ENCODE results near the gene OPCML. TPM values are rescaled to one million over a fixed set of nuclear protein-coding genes. Genes with fewer than 3 reads are reported as not detected.

OPCML gene
- total RNA-seq, 1 experiment from 2014 or later = 0.58 TPM

DNA sequence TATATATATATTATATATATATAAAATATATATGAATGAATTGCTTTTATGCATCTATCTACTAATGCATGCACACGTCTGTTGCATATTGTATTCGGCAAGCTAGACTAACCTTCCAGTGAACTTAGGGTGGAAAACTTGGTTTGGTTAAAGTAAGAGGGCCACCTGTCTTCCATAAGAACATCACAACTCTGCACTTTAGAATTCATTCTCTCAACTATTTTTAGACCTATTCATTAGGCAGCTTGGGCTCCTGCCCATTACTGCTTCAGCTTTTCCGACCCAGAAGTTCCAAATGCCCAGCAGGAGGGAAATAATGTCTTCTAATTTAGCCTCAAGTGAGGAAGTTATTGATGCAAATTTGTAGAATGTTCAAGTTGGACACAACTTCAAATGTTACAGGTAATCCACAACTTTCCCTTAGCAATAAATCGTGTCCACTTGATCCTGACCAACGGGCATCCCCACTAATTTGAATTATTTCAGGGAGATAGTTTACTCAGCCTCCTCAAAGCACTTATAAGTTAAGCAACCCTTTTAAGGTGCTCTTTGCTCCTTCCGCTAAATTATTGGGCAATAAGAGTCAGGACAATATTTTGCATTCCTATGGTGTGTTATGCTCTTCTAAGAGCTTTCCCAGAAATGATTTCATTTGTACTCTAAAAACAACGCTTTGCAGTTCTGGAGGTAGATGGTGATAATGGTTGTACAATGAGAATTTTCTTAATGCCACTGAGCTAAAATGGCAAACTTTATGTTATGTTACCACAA is 132.3 kb downstream of the OPCML start:
- no peak overlapping the region for H3K4me3 ChIP-seq
- DNase-seq (ENCODE audit: low read depth in 1 of 2, low spot score in 2 of 2) = no peak
- H3K9me3 ChIP-seq (replicated peaks) = no peaks in the 10 kb centered on the region
- H3K36me3 ChIP-seq = no peaks in the 10 kb centered on the region
- H3K27ac ChIP-seq = no peak overlapping the region
- H3K27me3 ChIP-seq (replicated peaks) = no peaks in the 10 kb centered on the region
- H3K4me1 ChIP-seq (replicated peaks) = no peaks in the 10 kb centered on the region

DNA sequence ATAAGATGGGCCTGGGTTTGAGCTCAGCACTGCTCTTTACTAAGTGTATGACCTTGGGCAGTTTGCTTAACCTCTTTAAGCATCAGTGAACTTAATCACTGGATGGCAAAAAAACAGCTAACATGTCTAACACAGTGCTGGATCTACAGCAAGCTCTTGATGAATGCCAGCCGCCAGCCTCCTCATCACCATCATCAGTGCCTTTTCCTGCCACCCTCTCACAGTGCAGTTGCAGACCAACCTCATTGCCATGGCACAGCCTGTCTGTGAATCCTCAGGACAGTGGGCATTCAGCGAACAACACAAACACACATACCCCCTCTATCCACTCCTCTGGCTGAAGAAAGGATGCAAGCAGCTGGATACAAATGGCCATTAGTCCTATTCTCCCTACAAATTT is 133.0 kb downstream of the OPCML start:
- DNase-seq (ENCODE audit: low read depth in 1 of 2, low spot score in 2 of 2) = no peak
- Histone ChIP-seq H3K36me3 (no peaks in the 10 kb centered on the region), H3K27ac (no peak overlapping the region), H3K27me3 (replicated peaks) (no peaks in the 10 kb centered on the region), H3K9me3 (replicated peaks) (no peaks in the 10 kb centered on the region), H3K4me1 (replicated peaks) (no peaks in the 10 kb centered on the region), H3K4me3 (no peak overlapping the region)

DNA sequence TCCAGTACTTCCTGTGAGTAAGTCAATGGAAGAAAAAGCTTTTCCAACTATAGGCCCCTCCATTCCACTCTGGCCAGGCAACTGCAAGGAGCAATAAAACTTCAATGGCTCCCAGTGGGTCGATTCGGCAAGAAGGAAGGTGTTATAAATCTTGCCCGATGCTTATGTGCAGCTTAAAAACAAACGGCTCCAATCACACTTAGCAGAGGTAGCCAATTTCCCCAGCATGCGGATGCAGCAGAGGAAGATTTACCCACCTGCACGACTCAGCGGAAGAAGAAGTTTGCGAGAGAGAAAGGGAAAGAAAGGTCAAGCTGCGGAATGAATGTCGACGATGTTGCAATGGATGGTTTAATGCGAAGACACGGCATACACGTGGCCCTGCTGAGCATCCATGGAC is 141.5 kb downstream of the OPCML start:
- Histone ChIP-seq H3K27ac (no peak overlapping the region), H3K9me3 (replicated peaks) (no peaks in the 10 kb centered on the region), H3K4me3 (no peak overlapping the region), H3K27me3 (replicated peaks) (no peaks in the 10 kb centered on the region), H3K4me1 (replicated peaks) (no peaks in the 10 kb centered on the region), H3K36me3 (no peaks in the 10 kb centered on the region)
- DNase-seq (ENCODE audit: low read depth in 1 of 2, low spot score in 2 of 2) = no peak

DNA sequence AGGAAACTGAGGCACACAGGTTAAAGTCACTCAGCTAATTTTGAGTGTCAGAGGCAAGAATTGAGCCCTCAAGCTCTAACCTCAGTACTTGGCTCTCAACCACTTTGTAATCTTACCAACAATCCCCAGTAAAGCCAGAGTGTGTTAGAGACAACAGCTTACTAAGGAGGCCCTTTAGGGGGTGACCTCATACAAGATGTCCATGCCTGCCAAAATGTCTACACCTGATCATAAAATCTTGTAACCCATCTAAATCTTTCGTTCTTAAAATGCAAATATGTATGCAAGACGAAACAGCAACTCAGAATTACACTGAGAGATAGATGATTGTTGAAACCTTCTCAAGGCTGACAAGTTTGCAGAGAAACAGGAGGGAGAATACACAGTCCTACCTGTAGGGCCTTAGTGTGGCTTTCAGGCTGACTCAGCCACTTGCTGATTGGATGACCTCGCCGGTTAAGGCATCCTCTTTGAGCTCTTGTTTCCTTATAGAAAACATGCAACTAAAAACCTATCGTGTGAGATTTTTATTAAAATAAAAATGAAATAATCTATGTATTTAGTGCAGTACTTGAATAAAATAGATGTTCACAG is 143.2 kb downstream of the OPCML start:
- no peak for DNase-seq (ENCODE audit: low read depth in 1 of 2, low spot score in 2 of 2)
- no peak overlapping the region for H3K27ac ChIP-seq
- H3K9me3 ChIP-seq (replicated peaks) = no peaks in the 10 kb centered on the region
- no peak overlapping the region for H3K4me3 ChIP-seq
- H3K36me3 ChIP-seq = no peaks in the 10 kb centered on the region
- no peaks in the 10 kb centered on the region for H3K27me3 ChIP-seq (replicated peaks)
- H3K4me1 ChIP-seq (replicated peaks) = no peaks in the 10 kb centered on the region

DNA sequence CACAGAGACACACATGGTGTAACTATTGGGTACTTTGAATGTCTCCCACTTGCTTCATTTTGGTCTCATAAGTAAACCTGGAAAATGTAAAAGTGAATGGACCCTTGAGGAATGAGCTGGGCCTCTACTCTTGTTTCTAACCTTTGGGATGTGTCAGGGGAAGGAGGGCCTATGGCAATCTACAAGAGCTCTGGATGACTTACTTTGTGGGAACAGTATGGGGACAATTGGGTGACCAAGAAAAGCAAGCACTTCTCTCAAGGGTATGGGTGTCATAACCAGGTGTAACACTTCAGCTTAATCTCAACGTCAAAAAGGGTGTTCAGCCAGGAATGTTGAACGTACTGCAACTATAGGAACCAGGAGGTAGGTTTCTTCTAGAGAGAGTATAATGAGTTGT is 144.0 kb downstream of the OPCML start:
- Histone ChIP-seq H3K27ac (no peak overlapping the region), H3K4me3 (no peak overlapping the region), H3K27me3 (replicated peaks) (no peaks in the 10 kb centered on the region), H3K9me3 (replicated peaks) (no peaks in the 10 kb centered on the region), H3K36me3 (no peaks in the 10 kb centered on the region), H3K4me1 (replicated peaks) (no peaks in the 10 kb centered on the region)
- DNase-seq (ENCODE audit: low read depth in 1 of 2, low spot score in 2 of 2) = no peak

DNA sequence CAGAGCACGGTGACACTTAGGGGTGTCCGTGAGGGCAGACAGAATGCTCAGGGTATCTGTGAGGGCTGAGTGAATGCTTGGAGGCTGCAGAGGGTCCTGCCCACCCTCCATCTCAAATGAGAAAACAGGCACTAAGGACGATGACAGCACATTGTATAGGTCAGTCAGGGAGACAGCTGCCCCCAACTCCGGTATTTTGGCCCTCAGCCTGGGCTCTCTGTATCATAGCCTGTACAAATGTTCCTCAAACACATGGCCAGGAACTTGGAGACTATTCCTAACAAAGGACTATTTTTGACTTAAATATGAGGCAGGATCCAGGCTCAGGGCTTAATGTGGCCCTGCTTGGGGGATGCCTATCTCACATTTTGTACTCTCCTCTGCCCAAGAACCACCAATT is 145.4 kb downstream of the OPCML start:
- Histone ChIP-seq H3K36me3 (no peaks in the 10 kb centered on the region), H3K27me3 (replicated peaks) (no peaks in the 10 kb centered on the region), H3K9me3 (replicated peaks) (no peaks in the 10 kb centered on the region), H3K4me3 (no peak overlapping the region), H3K4me1 (replicated peaks) (no peaks in the 10 kb centered on the region), H3K27ac (no peak overlapping the region)
- no peak for DNase-seq (ENCODE audit: low read depth in 1 of 2, low spot score in 2 of 2)

DNA sequence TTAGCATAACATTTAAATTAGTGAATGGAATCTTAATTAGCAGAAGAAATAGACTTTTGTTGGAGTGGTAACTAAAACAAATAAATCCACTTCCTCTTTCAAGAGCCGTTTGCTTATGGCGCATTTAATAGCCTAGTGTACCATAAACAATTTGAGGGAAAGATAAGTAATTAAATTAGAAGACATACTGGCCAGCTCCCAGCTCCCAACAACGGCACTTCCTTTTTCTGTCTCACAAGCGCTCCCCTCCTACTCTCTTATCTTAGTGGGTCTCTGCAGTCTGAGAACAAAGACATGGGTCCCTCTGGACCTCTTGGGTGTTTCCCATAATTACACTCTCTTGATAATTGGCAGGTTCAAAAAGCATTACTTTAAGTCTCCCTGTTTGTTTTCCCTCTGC is 146.0 kb downstream of the OPCML start:
- H3K9me3 ChIP-seq (replicated peaks) = no peaks in the 10 kb centered on the region

DNA sequence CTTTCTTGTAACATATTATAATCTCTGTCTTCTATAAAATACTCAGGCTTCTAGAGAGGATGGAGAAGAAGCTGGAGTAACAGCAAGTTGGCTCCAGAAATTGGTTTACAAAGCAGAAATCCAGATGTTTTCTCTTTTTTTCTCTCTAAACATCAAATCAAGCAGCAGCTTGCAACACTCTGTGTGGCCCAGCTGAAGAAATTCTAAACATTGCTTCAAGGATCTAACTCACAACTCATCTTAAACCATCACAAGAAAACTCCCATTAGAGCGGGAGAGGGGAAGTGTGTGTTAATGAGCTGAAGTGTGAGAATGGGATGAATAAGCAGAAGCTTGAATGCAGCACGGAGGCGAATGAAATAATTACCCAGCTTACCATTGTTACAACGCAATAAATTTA is 146.5 kb downstream of the OPCML start:
- H3K27me3 ChIP-seq (replicated peaks) = no peaks in the 10 kb centered on the region
- H3K9me3 ChIP-seq (replicated peaks) = no peaks in the 10 kb centered on the region
- H3K4me3 ChIP-seq = no peak overlapping the region
- no peak overlapping the region for H3K27ac ChIP-seq
- no peak for DNase-seq (ENCODE audit: low read depth in 1 of 2, low spot score in 2 of 2)
- no peaks in the 10 kb centered on the region for H3K4me1 ChIP-seq (replicated peaks)
- no peaks in the 10 kb centered on the region for H3K36me3 ChIP-seq

More for the DNA sequence above, 146.0 kb downstream of the OPCML start:
- no peaks in the 10 kb centered on the region for H3K36me3 ChIP-seq
- H3K4me1 ChIP-seq (replicated peaks) = no peaks in the 10 kb centered on the region
- no peaks in the 10 kb centered on the region for H3K27me3 ChIP-seq (replicated peaks)
- no peak overlapping the region for H3K27ac ChIP-seq
- no peak for DNase-seq (ENCODE audit: low read depth in 1 of 2, low spot score in 2 of 2)
- no peak overlapping the region for H3K4me3 ChIP-seq

DNA sequence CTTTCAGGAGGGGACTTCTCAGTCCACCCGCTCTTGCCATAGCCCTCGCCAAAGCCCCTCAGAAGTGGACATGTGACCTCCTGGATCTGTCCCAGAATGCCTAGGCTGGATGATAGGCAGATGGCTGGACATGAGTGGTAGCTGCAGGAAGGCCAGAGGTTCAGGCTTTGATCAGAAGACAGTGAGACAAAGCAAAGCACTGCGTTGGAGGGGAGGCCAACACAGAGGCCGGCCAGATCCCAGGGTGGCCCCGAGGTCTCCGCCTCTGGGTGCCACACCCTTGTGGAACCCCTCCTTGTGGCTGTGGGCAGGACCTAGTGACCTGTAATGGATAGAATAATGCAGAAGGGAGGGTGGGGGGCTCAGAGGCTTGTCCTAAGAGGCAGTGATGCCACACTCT is 147.6 kb downstream of the OPCML start:
- no peak for DNase-seq (ENCODE audit: low read depth in 1 of 2, low spot score in 2 of 2)
- Histone ChIP-seq H3K4me1 (replicated peaks) (no peaks in the 10 kb centered on the region), H3K9me3 (replicated peaks) (no peaks in the 10 kb centered on the region)

DNA sequence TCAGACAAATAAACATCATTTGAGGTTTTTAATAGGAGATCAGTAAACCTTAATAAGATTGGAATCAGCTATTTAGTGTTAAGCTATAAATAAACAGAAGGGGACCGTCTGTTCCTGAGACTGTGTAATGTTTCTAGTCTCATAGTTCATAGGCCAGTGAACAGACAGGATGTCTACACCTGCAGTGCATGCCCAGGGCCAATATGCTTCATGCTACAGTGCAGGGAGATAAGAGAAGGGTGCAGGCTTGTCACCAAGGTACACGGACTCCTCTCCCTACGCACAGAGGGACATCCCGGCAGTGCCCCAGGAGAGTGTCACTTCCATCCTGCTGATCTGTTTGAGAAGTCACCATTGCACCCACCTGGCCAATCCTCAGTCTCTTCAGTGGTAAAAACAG is 148.6 kb downstream of the OPCML start:
- DNase-seq (ENCODE audit: low read depth in 1 of 2, low spot score in 2 of 2) = no peak
- no peaks in the 10 kb centered on the region for H3K4me1 ChIP-seq (replicated peaks)
- no peaks in the 10 kb centered on the region for H3K9me3 ChIP-seq (replicated peaks)
- H3K27ac ChIP-seq = no peak overlapping the region
- no peak overlapping the region for H3K4me3 ChIP-seq
- no peaks in the 10 kb centered on the region for H3K36me3 ChIP-seq
- no peaks in the 10 kb centered on the region for H3K27me3 ChIP-seq (replicated peaks)

More for the DNA sequence above, 147.6 kb downstream of the OPCML start:
- no peaks in the 10 kb centered on the region for H3K36me3 ChIP-seq
- H3K27me3 ChIP-seq (replicated peaks) = no peaks in the 10 kb centered on the region
- no peak overlapping the region for H3K4me3 ChIP-seq
- H3K27ac ChIP-seq = no peak overlapping the region

DNA sequence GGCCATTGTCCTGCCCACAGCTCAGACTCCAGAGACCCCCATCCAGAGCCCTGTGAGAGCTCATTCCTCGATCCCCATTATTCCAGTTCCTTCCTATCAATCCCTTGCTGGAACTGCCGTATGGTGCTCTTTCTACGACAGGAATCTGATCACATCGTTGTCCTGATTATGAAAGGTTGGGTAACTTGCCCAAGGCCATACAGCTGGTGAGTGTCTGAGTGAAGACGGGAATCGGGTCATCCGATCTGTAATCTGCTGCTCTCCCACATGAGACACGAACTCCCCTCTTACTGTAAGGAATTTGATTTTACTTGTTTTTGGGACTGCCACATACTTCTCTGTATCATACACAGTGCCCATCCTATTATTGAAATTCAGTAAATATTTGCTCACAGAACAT is 149.1 kb downstream of the OPCML start:
- Histone ChIP-seq H3K9me3 (replicated peaks) (no peaks in the 10 kb centered on the region), H3K36me3 (no peaks in the 10 kb centered on the region), H3K27me3 (replicated peaks) (no peaks in the 10 kb centered on the region), H3K27ac (no peak overlapping the region), H3K4me1 (replicated peaks) (no peaks in the 10 kb centered on the region), H3K4me3 (no peak overlapping the region)
- no peak for DNase-seq (ENCODE audit: low read depth in 1 of 2, low spot score in 2 of 2)

DNA sequence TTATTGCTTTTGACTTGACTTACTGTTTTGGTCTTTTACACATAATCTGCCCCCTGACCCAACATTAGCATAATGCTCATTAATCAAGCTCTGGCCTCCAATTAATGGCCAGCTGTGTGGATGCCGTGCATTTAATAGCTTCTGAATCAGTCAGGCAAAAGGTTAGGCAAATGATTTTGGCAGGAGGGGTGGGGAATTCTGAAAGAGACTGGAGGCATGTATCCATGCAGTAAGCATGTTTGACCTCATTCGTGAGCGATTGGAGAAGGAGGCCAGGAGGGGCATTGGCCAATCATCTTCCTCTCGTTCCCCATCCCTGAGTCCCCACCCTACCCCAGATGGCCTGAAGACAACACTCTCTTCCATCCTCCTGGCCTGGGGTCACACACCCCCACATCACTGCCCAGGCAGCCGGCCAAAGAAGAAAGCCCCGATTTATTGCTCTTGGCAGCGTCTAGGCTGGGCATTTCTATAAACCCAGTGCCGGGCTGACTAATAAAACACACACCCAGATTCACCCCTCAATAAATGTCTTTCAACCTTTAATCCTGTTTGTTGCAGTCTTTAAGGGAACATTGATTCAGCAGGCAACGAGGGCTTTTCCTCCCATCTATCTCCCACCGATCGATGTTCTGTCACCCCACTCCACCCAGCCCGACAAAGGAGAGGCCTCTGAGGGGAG is 150.0 kb downstream of the OPCML start:
- Histone ChIP-seq H3K27me3 (replicated peaks) (no peaks in the 10 kb centered on the region), H3K27ac (no peak overlapping the region), H3K4me1 (replicated peaks) (no peaks in the 10 kb centered on the region), H3K36me3 (no peaks in the 10 kb centered on the region), H3K9me3 (replicated peaks) (no peaks in the 10 kb centered on the region), H3K4me3 (no peak overlapping the region)
- DNase-seq (ENCODE audit: low read depth in 1 of 2, low spot score in 2 of 2) = no peak

DNA sequence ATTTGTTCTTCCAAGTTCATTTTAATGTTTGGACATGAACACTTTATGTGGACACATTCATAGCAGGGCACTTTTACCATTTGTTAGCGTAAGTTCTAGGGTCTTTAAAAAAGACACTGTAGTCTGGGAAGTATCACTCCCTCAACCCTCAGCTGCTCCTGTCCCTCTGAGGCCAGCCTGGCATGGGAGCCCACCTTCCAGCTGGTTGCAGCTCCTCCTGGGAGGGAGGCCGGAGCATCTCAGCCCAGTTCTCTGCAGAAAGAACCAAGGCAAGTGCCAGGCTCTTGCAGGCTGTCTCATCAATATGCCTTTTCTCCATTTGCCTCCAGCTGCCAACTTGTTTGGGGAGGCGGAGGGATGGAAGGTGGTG is 150.6 kb downstream of the OPCML start:
- H3K4me1 ChIP-seq (replicated peaks) = no peaks in the 10 kb centered on the region
- no peaks in the 10 kb centered on the region for H3K9me3 ChIP-seq (replicated peaks)
- no peaks in the 10 kb centered on the region for H3K36me3 ChIP-seq
- no peak overlapping the region for H3K27ac ChIP-seq
- DNase-seq (ENCODE audit: low read depth in 1 of 2, low spot score in 2 of 2) = no peak
- no peaks in the 10 kb centered on the region for H3K27me3 ChIP-seq (replicated peaks)
- no peak overlapping the region for H3K4me3 ChIP-seq

DNA sequence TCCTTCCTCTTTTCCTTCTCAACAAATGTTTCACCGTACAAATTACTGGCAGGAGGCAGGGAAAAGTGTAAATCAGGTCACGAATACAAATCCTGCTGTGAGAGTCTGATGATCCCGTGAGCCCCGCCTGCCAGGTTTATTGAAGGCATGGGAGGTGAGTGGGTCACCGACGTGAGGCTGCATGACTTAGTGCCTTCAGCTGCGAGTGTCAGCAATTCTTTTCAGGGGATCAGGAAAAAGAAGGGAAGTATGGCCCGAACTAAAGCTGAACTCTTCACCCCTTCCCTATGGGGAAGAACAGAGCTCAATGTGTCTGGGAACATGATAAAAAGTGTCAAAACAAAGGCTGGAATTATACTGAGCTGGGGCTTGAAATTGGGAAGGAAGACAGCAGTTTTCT is 166.2 kb downstream of the OPCML start:
- no peak for DNase-seq (ENCODE audit: low read depth in 1 of 2, low spot score in 2 of 2)
- Histone ChIP-seq H3K27me3 (replicated peaks) (no peaks in the 10 kb centered on the region), H3K9me3 (replicated peaks) (no peaks in the 10 kb centered on the region)

More for the DNA sequence above, 166.2 kb downstream of the OPCML start:
- no peak overlapping the region for H3K4me3 ChIP-seq
- no peaks in the 10 kb centered on the region for H3K36me3 ChIP-seq
- no peaks in the 10 kb centered on the region for H3K4me1 ChIP-seq (replicated peaks)
- no peak overlapping the region for H3K27ac ChIP-seq
